ENCODE data around the gene RAB26. TPM values are rescaled to one million over a fixed set of nuclear protein-coding genes. Genes with fewer than 3 reads are reported as not detected.
"Not testable (repeated sequence)": the region's sequence is repeated elsewhere in the genome, so short reads cannot be mapped to it uniquely, and the experiment has no call there.

The RAB26 gene
- total RNA-seq, 1 donor, result 0.27 TPM

DNA sequence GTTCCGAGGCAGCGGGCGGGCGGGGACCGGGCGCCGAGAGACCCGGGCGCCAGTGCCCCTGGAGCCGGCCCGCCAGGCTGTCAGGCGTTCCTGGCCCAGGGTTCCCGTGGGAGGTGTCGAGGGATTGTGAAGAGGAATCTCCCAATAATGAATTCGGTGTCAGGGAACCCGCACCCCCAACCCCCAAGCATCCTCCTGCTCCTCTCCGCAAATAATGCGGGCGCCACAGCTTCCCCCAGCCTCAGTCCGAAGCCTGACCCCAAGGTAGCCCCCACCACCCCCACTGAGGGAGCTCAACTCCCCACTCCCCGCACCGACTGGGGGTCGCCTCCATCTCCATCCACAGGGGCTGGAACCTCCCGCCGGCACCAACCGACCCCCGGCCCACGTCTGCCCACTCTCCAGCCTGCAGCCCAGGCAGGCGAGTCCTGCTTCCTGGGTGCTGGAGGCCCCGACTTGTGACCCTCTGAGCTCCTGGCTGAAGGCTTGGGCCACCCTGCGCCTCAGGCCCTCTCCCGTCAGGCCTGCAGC lies 48.6 kb downstream of the RAB26 start:
- no peak for DNase-seq (ENCODE audit: low read depth)
- no peak overlapping the region for H3K4me3 ChIP-seq (ENCODE audit: low read depth, low read length)
- no peak for TF ChIP-seq CTCF (IDR thresholded peaks at IDR 0.05; ENCODE audit: insufficient read depth, low read length)

DNA sequence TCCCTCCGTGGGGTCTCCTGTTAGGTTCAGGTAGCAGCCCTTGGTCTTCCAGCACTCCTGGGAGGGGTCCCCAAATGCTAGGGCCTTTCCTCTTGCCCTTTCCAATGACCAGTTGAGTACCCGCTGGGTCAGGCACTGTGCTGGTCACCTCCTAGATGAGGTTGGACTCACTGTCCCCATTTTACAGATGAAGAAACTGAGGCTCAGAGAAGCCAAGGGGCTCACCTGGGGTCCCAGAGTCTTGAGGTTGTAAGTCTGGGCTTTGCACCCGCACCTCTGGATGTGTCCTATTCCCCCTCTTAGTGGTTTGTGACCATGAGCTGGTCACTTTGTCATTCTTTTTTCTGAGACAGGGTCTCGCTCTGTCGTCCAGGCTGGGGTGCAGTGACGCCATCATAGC lies 49.3 kb downstream of the RAB26 start:
- DNase-seq (ENCODE audit: low read depth), result no peak
- TF ChIP-seq CTCF (IDR thresholded peaks at IDR 0.05; ENCODE audit: insufficient read depth, low read length), result no peak
- H3K4me3 ChIP-seq (ENCODE audit: low read depth, low read length), result no peak overlapping the region

DNA sequence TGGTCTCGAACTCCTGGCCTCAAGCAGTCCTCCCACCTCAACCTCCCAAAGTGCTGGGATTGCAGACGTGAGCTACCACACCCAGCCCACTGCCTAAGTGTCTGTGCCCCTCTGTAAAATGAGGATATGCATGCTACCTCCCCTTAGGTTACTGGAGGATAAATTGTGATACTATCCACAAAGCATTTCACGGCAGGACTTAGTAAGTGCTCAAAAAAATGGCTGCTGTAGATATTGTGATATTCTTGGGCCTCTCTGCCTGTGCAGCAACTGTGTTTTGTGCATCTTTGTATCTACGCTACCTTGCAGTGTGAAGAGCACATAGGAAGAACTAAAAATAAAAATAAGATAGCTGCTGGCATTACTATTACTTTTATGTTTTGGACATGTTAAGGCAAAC lies 49.9 kb downstream of the RAB26 start:
- DNase-seq (ENCODE audit: low read depth), result no peak
- no peak overlapping the region for H3K4me3 ChIP-seq (ENCODE audit: low read depth, low read length)
- no peak for TF ChIP-seq CTCF (IDR thresholded peaks at IDR 0.05; ENCODE audit: insufficient read depth, low read length)

DNA sequence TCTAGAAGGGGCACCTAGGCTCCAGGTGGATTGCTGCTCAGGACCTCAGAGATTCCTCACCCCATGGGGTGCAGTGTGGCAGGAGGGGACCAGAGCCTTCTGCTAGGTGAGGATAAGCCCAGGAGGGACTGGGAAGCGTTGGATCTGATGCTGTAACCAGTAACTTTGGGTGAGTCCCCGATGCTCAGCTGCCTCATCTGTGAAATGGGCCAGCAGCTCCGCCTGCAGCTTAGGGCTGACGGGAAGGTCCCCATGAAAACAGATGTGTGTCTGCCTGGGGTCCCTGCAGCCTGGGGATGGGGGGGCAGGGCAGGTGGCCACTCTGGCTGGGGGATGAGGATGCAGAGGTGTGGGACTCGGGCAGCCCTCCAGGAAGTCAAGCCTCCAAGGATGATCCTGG lies 50.7 kb downstream of the RAB26 start:
- DNase-seq (ENCODE audit: low read depth), result no peak
- no peak for TF ChIP-seq CTCF (IDR thresholded peaks at IDR 0.05; ENCODE audit: insufficient read depth, low read length)
- H3K4me3 ChIP-seq (ENCODE audit: low read depth, low read length), result no peak overlapping the region

GRCh38 chr16:2199621-2200139 lies 51.3 kb downstream of the RAB26 start:
- no peak for TF ChIP-seq CTCF (IDR thresholded peaks at IDR 0.05; ENCODE audit: insufficient read depth, low read length)
- H3K4me3 ChIP-seq (ENCODE audit: low read depth, low read length), result no peak overlapping the region
- no peak for DNase-seq (ENCODE audit: low read depth)

GRCh38 chr16:2200313-2200712 lies 51.9 kb downstream of the RAB26 start:
- no peak overlapping the region for H3K4me3 ChIP-seq (ENCODE audit: low read depth, low read length)
- no peak for DNase-seq (ENCODE audit: low read depth)
- no peak for TF ChIP-seq CTCF (IDR thresholded peaks at IDR 0.05; ENCODE audit: insufficient read depth, low read length)

GRCh38 chr16:2203119-2203688 lies 54.8 kb downstream of the RAB26 start:
- not testable (repeated sequence) for DNase-seq (ENCODE audit: low read depth); H3K4me3 ChIP-seq (ENCODE audit: low read depth, low read length)

Small RNA genes within 50 kb of the gene (small RNA-seq; reads per million reads assigned to genes)
- not detected for gene MIR3180-5
- gene MIR4516, result not detected
- not detected for gene RF00019
- not detected for gene SNORD60

Other genes with a start within 250 kb of the RAB26 start
- gene HS3ST6, start 230.2 kb upstream of the RAB26 start, total RNA-seq (ENCODE audit: low replicate concordance), result not detected in 2 replicates
- gene MSRB1, start 205.4 kb upstream of the RAB26 start, total RNA-seq (ENCODE audit: low replicate concordance), result 6.4 and 14.3 TPM in 2 replicates
- gene RPL3L, start 193.9 kb upstream of the RAB26 start, total RNA-seq (ENCODE audit: low replicate concordance), result not detected in 2 replicates
- gene NDUFB10, start 189.1 kb upstream of the RAB26 start, total RNA-seq (ENCODE audit: low replicate concordance), result 56.1 and 105 TPM in 2 replicates
- gene RPS2, start 183.8 kb upstream of the RAB26 start, total RNA-seq (ENCODE audit: low replicate concordance), result 1,645 and 1,942 TPM in 2 replicates
- not detected in 2 replicates for gene RNF151, start 181.8 kb upstream of the RAB26 start, total RNA-seq (ENCODE audit: low replicate concordance)
- 22.7 and 31.8 TPM in 2 replicates for gene TBL3, start 176.6 kb upstream of the RAB26 start, total RNA-seq (ENCODE audit: low replicate concordance)
- not detected in 2 replicates for gene NOXO1, start 167.2 kb upstream of the RAB26 start, total RNA-seq (ENCODE audit: low replicate concordance)
- 8.6 and 10.5 TPM in 2 replicates for gene GFER, start 164.4 kb upstream of the RAB26 start, total RNA-seq (ENCODE audit: low replicate concordance)
- 0.98 and 1.4 TPM in 2 replicates for gene SYNGR3, start 158.7 kb upstream of the RAB26 start, total RNA-seq (ENCODE audit: low replicate concordance)
- gene ZNF598, start 138.8 kb upstream of the RAB26 start, total RNA-seq (ENCODE audit: low replicate concordance), result 13.8 and 18.8 TPM in 2 replicates
- 0.45 TPM in 1 of 2 replicates, not detected in the other for gene NPW, start 128.8 kb upstream of the RAB26 start, total RNA-seq (ENCODE audit: low replicate concordance)
- 11.5 and 26.3 TPM in 2 replicates for gene NHERF2, start 121.7 kb upstream of the RAB26 start, total RNA-seq (ENCODE audit: low replicate concordance)
- gene NTHL1, start 100.8 kb upstream of the RAB26 start, total RNA-seq (ENCODE audit: low replicate concordance), result 18.8 and 36.1 TPM in 2 replicates
- 58.7 and 145 TPM in 2 replicates for gene TSC2, start 100.6 kb upstream of the RAB26 start, total RNA-seq (ENCODE audit: low replicate concordance)
- 118 and 166 TPM in 2 replicates for gene PKD1, start 12.7 kb upstream of the RAB26 start, total RNA-seq (ENCODE audit: low replicate concordance)
- 64.3 and 91.0 TPM in 2 replicates for gene TRAF7, start 7.2 kb downstream of the RAB26 start, total RNA-seq (ENCODE audit: low replicate concordance)
- 0.18 TPM in 1 of 2 replicates, not detected in the other for gene CASKIN1, start 48.0 kb downstream of the RAB26 start, total RNA-seq (ENCODE audit: low replicate concordance)
- gene MLST8, start 56.8 kb downstream of the RAB26 start, total RNA-seq (ENCODE audit: low replicate concordance), result 27.4 and 30.8 TPM in 2 replicates
- 0.57 and 2.4 TPM in 2 replicates for gene BRICD5, start 62.2 kb downstream of the RAB26 start, total RNA-seq (ENCODE audit: low replicate concordance)
- gene PGP, start 66.2 kb downstream of the RAB26 start, total RNA-seq (ENCODE audit: low replicate concordance), result 7.6 and 11.3 TPM in 2 replicates
- gene E4F1, start 75.0 kb downstream of the RAB26 start, total RNA-seq (ENCODE audit: low replicate concordance), result 18.7 and 41.7 TPM in 2 replicates
- gene DNASE1L2, start 87.8 kb downstream of the RAB26 start, total RNA-seq (ENCODE audit: low replicate concordance), result 0.16 and 0.63 TPM in 2 replicates
- 34.9 and 41.1 TPM in 2 replicates for gene ECI1, start 103.0 kb downstream of the RAB26 start, total RNA-seq (ENCODE audit: low replicate concordance)
- gene RNPS1, start 119.5 kb downstream of the RAB26 start, total RNA-seq (ENCODE audit: low replicate concordance), result 49.5 and 94.7 TPM in 2 replicates
- 1.8 and 2.4 TPM in 2 replicates for gene ABCA3, start 192.1 kb downstream of the RAB26 start, total RNA-seq (ENCODE audit: low replicate concordance)